GM23338 (cell line): ENCODE data around the gene GYS2. TPM values are rescaled to one million over a fixed set of nuclear protein-coding genes. Genes with fewer than 3 reads are reported as not detected.

ENCODE experiments used
- ATAC-seq: fragments of 200-7000 bp; cut with Tn5 transposase; 3 replicates; pipeline ENCODE4 v1.9.1; 2020
- DNase-seq: peaks from one replicate; pipeline ENCODE4 v3.0.0-alpha.2; 2015; ENCODE audit warnings: low spot score
- H2AFZ ChIP-seq: fragments of 200-600 bp; sonication (generic); 2 replicates; pipeline ENCODE4 v1.8.0; 2016; ENCODE audit warnings: antibody characterized with exemption, mild to moderate bottlenecking, moderate library complexity
- H3F3A ChIP-seq: fragments of 200-600 bp; sonication (generic); replicated peaks from 2 replicates; pipeline ENCODE4 v1.8.0; 2017; ENCODE audit warnings: antibody characterized with exemption, mixed run types, low read depth
- H3K27ac ChIP-seq: fragments of 200-600 bp; sonication (generic); 2 replicates; pipeline ENCODE4 v1.6.1; 2016; ENCODE audit warnings: low read depth
- H3K27me3 ChIP-seq: fragments of 200-600 bp; sonication (generic); 2 replicates; pipeline ENCODE4 v1.8.0; 2016; ENCODE audit warnings: mild to moderate bottlenecking, mixed run types, moderate library complexity; ENCODE audit not compliant: insufficient read depth
- H3K36me3 ChIP-seq: fragments of 200-600 bp; sonication (generic); 2 replicates; pipeline ENCODE4 v1.8.0; 2016; ENCODE audit warnings: mild to moderate bottlenecking; ENCODE audit not compliant: insufficient read depth
- H3K4me1 ChIP-seq: fragments of 200-600 bp; sonication (generic); 2 replicates; pipeline ENCODE4 v1.8.0; 2016; ENCODE audit warnings: mild to moderate bottlenecking, moderate library complexity; ENCODE audit not compliant: insufficient read depth
- H3K4me2 ChIP-seq: fragments of 200-600 bp; sonication (generic); 2 replicates; pipeline ENCODE4 v1.7.1; 2017; ENCODE audit warnings: mixed run types
- H3K4me3 ChIP-seq: fragments of 200-600 bp; sonication (generic); 2 replicates; pipeline ENCODE4 v1.6.1; 2016; ENCODE audit warnings: mixed run types
- H3K79me2 ChIP-seq: fragments of 200-600 bp; sonication (generic); replicated peaks from 2 replicates; pipeline ENCODE4 v1.8.0; 2017; ENCODE audit warnings: mild to moderate bottlenecking; ENCODE audit not compliant: insufficient read depth
- H3K9me2 ChIP-seq: fragments of 200-600 bp; sonication (generic); 2 replicates; pipeline ENCODE4 v1.8.0; 2017; ENCODE audit not compliant: insufficient read depth
- H4K20me1 ChIP-seq: fragments of 200-600 bp; sonication (generic); replicated peaks from 2 replicates; pipeline ENCODE4 v1.8.0; 2017; ENCODE audit warnings: mild to moderate bottlenecking; ENCODE audit not compliant: insufficient read depth
- H3K27ac Mint-ChIP-seq: 2 replicates; pipeline ENCODE4 v1.8.0; 2020; ENCODE audit warnings: inconsistent platforms, mild to moderate bottlenecking, moderate library complexity, mixed read lengths
- H3K27me3 Mint-ChIP-seq: 3 replicates; pipeline ENCODE4 v1.8.0; 2022; ENCODE audit warnings: low read depth, mild to moderate bottlenecking, moderate library complexity, mixed read lengths, inconsistent platforms; ENCODE audit not compliant: insufficient read depth, poor library complexity
- H3K36me3 Mint-ChIP-seq: 3 replicates; pipeline ENCODE4 v1.8.0; 2021; ENCODE audit warnings: low read depth, mild to moderate bottlenecking, inconsistent platforms, moderate library complexity, mixed read lengths
- H3K4me1 Mint-ChIP-seq: 3 replicates; pipeline ENCODE4 v1.8.0; 2020; ENCODE audit warnings: mild to moderate bottlenecking, inconsistent platforms, mixed read lengths
- H3K4me3 Mint-ChIP-seq: 3 replicates; pipeline ENCODE4 v1.8.0; 2021; ENCODE audit warnings: moderate library complexity, mild to moderate bottlenecking, inconsistent platforms, mixed read lengths
- H3K9me3 Mint-ChIP-seq: 3 replicates; pipeline ENCODE4 v1.8.0; 2020; ENCODE audit warnings: moderate library complexity, mild to moderate bottlenecking, inconsistent platforms, mixed read lengths
- CREB1 ChIP-seq: fragments of 250-450 bp; sonication (Bioruptor Pico); IDR thresholded peaks from 2 replicates; pipeline ENCODE4 v1.5.0; 2020; ENCODE audit warnings: low read depth, mild to moderate bottlenecking, moderate library complexity
- EZH2 ChIP-seq: fragments of 200-600 bp; sonication (generic); IDR thresholded peaks from one replicate; pipeline ENCODE4 v1.8.0; 2017; ENCODE audit warnings: antibody characterized with exemption, mild to moderate bottlenecking, low read depth; ENCODE audit not compliant: unreplicated experiment
- EZH2phosphoT487 ChIP-seq: fragments of 200-600 bp; sonication (generic); IDR thresholded peaks from one replicate; pipeline ENCODE4 v1.8.1; 2018; ENCODE audit warnings: antibody characterized with exemption; ENCODE audit not compliant: unreplicated experiment
- JUNB ChIP-seq: IDR thresholded peaks from one replicate; pipeline ENCODE4 v1.6.1; 2016; ENCODE audit warnings: antibody characterized with exemption; ENCODE audit not compliant: unreplicated experiment
- NANOG ChIP-seq: IDR thresholded peaks from 2 replicates; pipeline ENCODE4 v1.6.1; 2016; ENCODE audit warnings: antibody characterized with exemption, borderline replicate concordance
- POLR2AphosphoS5 ChIP-seq: IDR thresholded peaks from 2 replicates; pipeline ENCODE4 v1.6.1; 2016; ENCODE audit warnings: antibody characterized with exemption, low read depth
- STAT1 ChIP-seq: IDR thresholded peaks from one replicate; pipeline ENCODE4 v1.6.1; 2016; ENCODE audit warnings: antibody characterized with exemption; ENCODE audit not compliant: unreplicated experiment
- ZNF114 ChIP-seq: fragments of 250-450 bp; sonication (Bioruptor Pico); IDR thresholded peaks from 2 replicates; pipeline ENCODE4 v1.5.0; 2020; ENCODE audit warnings: mild to moderate bottlenecking, moderate library complexity
- ZNF331 ChIP-seq: fragments of 250-450 bp; sonication (Bioruptor Pico); IDR thresholded peaks from 2 replicates; pipeline ENCODE4 v1.5.0; 2020; ENCODE audit warnings: low read depth, mild to moderate bottlenecking, moderate library complexity
- polyA plus RNA-seq: library from polyadenylated mRNA; unstranded; fragments of >200 nt; fragmentation: Nextera tagmentation; extraction: Ambion mirVana; gene quantifications from 2 replicates; pipeline ENCODE4 v1.2.1, GENCODE V29; 2016
- total RNA-seq: library from RNA; depleted of rRNA; stranded (reverse); fragments of >200 nt; shearing (Covaris generic); gene quantifications from 2 replicates; pipeline ENCODE4 v1.2.3, GENCODE V29; 2014
- TF ChIP-seq, protein P1 (sequence below): IDR thresholded peaks from 2 replicates; pipeline ENCODE4 v1.6.1; 2016; ENCODE audit warnings: antibody characterized with exemption
- TF ChIP-seq, protein P2 (sequence below): fragments of 250-450 bp; sonication (Bioruptor Pico); IDR thresholded peaks from 2 replicates; pipeline ENCODE4 v1.5.0; 2020; ENCODE audit warnings: mild to moderate bottlenecking, moderate library complexity
- TF ChIP-seq, protein P3 (sequence below), 2 experiments: fragments of 200-600 bp in 1 of 2; sonication (generic) in 1 of 2; conservative IDR thresholded peaks; 2 replicates each; pipeline versions ENCODE4 v1.5.1 to v1.6.1; 2016 to 2017; ENCODE audit warnings: antibody characterized with exemption in 2 of 2, low read depth in 2 of 2, mild to moderate bottlenecking in 2 of 2, moderate library complexity in 1 of 2

Gene GYS2
- total and polyA plus RNA-seq, 2 experiments from 2014 or later, result not detected

DNA sequence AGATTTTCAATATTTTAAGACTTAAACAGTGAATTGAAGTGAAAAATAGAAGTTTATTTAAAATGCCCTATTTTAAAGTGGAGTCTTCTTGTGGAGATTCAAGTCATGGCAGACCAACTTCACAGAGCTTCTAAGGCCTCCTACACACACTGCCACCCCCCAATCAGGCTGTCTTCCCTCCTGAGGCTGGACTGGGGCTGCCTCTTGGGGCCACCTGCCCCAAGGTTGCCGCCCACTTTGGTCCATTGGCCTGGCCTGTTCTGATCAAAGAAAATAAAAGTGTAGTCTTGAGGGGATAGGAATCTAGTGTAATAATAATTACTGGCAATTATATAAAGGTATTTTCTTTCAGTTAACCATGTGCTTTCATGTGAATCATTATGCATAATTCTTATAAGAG is 101.8 kb downstream of the GYS2 start (continued):
- TF ChIP-seq STAT1 (no peak), ZNF114 (CRISPR knock-in tag) (no peak), EZH2phosphoT487 (no peak), CREB1 (CRISPR knock-in tag) (no peak)
- TF ChIP-seq, protein P1, sequence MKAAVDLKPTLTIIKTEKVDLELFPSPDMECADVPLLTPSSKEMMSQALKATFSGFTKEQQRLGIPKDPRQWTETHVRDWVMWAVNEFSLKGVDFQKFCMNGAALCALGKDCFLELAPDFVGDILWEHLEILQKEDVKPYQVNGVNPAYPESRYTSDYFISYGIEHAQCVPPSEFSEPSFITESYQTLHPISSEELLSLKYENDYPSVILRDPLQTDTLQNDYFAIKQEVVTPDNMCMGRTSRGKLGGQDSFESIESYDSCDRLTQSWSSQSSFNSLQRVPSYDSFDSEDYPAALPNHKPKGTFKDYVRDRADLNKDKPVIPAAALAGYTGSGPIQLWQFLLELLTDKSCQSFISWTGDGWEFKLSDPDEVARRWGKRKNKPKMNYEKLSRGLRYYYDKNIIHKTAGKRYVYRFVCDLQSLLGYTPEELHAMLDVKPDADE, result no peak

DNA sequence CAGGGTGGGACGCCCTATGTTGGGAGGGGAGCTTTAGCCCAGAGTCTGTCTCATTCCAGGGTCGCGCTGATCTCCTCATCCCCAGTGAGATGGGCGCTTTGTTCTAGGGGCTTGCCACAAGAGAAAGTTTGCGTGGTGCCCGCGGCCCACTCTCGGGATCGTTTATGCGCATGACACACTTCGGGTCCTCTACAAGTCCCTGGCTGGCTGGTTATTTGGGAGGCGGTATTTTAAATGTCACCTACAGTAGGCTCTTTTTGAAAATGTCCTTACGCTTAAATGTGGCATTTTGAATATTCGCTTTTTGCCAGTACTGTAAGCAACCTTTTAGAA is 102.5 kb downstream of the GYS2 start:
- peaks cover 6% of the 10 kb centered on the region; the same call in 2 of the 3 replicates for H3K4me1 Mint-ChIP-seq
- Histone ChIP-seq H3K4me2 (peak overlapping the region; percentile 86), H3K36me3 (no peaks in the 10 kb centered on the region), H3K27me3 (no peaks in the 10 kb centered on the region), H3K9me2 (no peaks in the 10 kb centered on the region), H2AFZ (peak overlapping the region; percentile 56; the same call in 1 of the 2 replicates), H4K20me1 (0 out of 2 replicates have a peak, but pooled peaks cover 10% of the 10 kb centered on the region), H3K27ac (peak overlapping the region; percentile 89), H3F3A (no peaks in the 10 kb centered on the region), H3K4me3 (peak overlapping the region; percentile 73), H3K4me1 (peaks cover 17% of the 10 kb centered on the region), H3K79me2 (peaks cover 66% of the 10 kb centered on the region)
- H3K9me3 Mint-ChIP-seq, result no peaks in the 10 kb centered on the region
- H3K27ac Mint-ChIP-seq, result no peak overlapping the region
- H3K4me3 Mint-ChIP-seq, result no peak overlapping the region
- no peaks in the 10 kb centered on the region for H3K27me3 Mint-ChIP-seq
- H3K36me3 Mint-ChIP-seq, result peaks cover 8% of the 10 kb centered on the region; the same call in 1 of the 3 replicates
- ATAC-seq (no peak), DNase-seq (no peak)
- TF ChIP-seq, protein P1, result no peak
- TF ChIP-seq, protein P2, sequence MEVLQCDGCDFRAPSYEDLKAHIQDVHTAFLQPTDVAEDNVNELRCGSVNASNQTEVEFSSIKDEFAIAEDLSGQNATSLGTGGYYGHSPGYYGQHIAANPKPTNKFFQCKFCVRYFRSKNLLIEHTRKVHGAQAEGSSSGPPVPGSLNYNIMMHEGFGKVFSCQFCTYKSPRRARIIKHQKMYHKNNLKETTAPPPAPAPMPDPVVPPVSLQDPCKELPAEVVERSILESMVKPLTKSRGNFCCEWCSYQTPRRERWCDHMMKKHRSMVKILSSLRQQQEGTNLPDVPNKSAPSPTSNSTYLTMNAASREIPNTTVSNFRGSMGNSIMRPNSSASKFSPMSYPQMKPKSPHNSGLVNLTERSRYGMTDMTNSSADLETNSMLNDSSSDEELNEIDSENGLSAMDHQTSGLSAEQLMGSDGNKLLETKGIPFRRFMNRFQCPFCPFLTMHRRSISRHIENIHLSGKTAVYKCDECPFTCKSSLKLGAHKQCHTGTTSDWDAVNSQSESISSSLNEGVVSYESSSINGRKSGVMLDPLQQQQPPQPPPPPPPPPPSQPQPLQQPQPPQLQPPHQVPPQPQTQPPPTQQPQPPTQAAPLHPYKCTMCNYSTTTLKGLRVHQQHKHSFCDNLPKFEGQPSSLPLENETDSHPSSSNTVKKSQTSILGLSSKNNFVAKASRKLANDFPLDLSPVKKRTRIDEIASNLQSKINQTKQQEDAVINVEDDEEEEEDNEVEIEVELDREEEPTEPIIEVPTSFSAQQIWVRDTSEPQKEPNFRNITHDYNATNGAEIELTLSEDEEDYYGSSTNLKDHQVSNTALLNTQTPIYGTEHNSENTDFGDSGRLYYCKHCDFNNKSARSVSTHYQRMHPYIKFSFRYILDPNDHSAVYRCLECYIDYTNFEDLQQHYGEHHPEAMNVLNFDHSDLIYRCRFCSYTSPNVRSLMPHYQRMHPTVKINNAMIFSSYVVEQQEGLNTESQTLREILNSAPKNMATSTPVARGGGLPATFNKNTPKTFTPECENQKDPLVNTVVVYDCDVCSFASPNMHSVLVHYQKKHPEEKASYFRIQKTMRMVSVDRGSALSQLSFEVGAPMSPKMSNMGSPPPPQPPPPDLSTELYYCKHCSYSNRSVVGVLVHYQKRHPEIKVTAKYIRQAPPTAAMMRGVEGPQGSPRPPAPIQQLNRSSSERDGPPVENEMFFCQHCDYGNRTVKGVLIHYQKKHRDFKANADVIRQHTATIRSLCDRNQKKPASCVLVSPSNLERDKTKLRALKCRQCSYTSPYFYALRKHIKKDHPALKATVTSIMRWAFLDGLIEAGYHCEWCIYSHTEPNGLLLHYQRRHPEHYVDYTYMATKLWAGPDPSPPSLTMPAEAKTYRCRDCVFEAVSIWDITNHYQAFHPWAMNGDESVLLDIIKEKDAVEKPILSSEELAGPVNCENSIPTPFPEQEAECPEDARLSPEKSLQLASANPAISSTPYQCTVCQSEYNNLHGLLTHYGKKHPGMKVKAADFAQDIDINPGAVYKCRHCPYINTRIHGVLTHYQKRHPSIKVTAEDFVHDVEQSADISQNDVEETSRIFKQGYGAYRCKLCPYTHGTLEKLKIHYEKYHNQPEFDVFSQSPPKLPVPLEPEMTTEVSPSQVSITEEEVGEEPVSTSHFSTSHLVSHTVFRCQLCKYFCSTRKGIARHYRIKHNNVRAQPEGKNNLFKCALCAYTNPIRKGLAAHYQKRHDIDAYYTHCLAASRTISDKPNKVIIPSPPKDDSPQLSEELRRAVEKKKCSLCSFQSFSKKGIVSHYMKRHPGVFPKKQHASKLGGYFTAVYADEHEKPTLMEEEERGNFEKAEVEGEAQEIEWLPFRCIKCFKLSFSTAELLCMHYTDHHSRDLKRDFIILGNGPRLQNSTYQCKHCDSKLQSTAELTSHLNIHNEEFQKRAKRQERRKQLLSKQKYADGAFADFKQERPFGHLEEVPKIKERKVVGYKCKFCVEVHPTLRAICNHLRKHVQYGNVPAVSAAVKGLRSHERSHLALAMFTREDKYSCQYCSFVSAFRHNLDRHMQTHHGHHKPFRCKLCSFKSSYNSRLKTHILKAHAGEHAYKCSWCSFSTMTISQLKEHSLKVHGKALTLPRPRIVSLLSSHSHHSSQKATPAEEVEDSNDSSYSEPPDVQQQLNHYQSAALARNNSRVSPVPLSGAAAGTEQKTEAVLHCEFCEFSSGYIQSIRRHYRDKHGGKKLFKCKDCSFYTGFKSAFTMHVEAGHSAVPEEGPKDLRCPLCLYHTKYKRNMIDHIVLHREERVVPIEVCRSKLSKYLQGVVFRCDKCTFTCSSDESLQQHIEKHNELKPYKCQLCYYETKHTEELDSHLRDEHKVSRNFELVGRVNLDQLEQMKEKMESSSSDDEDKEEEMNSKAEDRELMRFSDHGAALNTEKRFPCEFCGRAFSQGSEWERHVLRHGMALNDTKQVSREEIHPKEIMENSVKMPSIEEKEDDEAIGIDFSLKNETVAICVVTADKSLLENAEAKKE (CRISPR knock-in tag), result no peak
- no peak for TF ChIP-seq NANOG
- TF ChIP-seq ZNF114 (CRISPR knock-in tag), result no peak
- no peak for TF ChIP-seq JUNB
- TF ChIP-seq ZNF331 (CRISPR knock-in tag), result no peak
- TF ChIP-seq EZH2phosphoT487, result no peak
- TF ChIP-seq CREB1 (CRISPR knock-in tag), result no peak
- no peak for TF ChIP-seq EZH2
- TF ChIP-seq STAT1, result no peak
- no peak for TF ChIP-seq POLR2AphosphoS5
- TF ChIP-seq, protein P3, sequence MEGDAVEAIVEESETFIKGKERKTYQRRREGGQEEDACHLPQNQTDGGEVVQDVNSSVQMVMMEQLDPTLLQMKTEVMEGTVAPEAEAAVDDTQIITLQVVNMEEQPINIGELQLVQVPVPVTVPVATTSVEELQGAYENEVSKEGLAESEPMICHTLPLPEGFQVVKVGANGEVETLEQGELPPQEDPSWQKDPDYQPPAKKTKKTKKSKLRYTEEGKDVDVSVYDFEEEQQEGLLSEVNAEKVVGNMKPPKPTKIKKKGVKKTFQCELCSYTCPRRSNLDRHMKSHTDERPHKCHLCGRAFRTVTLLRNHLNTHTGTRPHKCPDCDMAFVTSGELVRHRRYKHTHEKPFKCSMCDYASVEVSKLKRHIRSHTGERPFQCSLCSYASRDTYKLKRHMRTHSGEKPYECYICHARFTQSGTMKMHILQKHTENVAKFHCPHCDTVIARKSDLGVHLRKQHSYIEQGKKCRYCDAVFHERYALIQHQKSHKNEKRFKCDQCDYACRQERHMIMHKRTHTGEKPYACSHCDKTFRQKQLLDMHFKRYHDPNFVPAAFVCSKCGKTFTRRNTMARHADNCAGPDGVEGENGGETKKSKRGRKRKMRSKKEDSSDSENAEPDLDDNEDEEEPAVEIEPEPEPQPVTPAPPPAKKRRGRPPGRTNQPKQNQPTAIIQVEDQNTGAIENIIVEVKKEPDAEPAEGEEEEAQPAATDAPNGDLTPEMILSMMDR (conservative IDR thresholded peaks at IDR 0.05; ENCODE audit: low read depth in 2 of 2), result no peak
